GM12874 (cell line): ENCODE measurements around the gene AOPEP.

Experiments
- TF ChIP-seq, protein P1 (sequence below): IDR thresholded peaks from 2 replicates; pipeline ENCODE4 v1.5.1; 2011; ENCODE audit warnings: low read depth, mild to moderate bottlenecking, control low read depth, low read length, moderate library complexity; ENCODE audit not compliant: insufficient read depth

Gene AOPEP

DNA sequence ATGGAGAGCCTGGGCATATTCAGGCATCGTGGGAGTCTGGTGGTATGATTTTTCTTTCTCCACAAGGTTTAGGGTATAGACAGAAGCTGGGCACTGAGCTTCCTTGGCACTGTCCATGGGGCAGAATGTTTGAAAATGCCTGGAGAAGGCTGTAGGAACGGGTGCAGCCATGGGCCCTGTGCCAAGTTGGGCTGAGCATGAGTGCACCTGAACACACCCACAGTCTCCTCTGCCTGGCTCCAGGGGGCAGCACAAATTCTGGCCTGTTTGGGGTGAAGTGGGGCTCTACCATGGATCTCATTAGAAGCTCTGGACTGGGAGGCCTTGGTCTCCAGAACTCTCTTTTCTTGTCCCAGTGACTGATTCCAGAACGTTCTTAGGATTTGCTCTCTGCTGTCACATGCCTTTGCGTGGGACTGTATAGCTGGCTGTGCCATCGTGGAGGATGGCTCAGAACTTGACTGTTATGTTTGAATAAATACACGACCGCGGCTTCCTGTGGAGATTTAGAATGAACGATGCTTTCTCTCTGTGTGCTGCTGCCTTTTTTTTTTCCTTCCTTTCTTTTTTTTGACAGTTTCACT lies 361.3 kb downstream of the AOPEP start:
- TF ChIP-seq, protein P1, sequence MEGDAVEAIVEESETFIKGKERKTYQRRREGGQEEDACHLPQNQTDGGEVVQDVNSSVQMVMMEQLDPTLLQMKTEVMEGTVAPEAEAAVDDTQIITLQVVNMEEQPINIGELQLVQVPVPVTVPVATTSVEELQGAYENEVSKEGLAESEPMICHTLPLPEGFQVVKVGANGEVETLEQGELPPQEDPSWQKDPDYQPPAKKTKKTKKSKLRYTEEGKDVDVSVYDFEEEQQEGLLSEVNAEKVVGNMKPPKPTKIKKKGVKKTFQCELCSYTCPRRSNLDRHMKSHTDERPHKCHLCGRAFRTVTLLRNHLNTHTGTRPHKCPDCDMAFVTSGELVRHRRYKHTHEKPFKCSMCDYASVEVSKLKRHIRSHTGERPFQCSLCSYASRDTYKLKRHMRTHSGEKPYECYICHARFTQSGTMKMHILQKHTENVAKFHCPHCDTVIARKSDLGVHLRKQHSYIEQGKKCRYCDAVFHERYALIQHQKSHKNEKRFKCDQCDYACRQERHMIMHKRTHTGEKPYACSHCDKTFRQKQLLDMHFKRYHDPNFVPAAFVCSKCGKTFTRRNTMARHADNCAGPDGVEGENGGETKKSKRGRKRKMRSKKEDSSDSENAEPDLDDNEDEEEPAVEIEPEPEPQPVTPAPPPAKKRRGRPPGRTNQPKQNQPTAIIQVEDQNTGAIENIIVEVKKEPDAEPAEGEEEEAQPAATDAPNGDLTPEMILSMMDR = 0 out of 2 replicates have a peak, but pooled peaks have one; percentile 18

DNA sequence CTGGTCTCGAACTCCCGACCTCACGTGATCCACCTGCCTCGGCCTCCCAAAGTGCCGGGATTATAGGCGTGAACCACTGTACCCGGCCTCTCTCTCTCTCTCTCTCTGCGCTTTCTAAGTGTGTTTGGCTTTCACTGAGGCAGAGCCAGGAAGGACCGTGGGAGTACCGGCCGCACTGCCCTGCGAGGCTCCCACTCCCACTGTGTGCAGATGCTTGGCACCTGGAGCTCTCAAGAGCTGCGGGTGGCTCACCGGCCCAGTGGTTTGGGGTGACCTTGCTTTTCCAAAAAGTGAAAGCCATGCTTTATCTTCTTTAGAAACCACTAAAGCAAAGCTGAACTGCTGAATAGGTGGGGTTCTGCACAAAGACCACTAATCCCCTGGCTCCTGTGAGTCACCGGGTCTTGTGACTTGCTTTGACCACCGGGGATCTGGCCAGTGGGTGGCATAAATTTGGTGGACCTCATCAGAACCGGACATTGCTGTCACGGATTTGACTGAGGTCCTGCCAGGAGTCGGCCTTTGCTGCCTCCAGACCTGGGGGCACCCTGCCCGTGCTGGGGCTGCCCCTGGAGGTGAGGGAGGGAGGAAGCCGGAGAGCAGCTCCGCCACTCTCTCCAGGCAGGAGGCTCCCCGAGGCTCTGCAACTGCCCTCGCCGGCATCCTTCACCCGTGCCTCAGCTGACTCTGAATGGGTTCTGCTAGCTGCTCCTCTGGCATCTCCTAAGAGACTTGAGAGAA lies 362.1 kb downstream of the AOPEP start:
- TF ChIP-seq, protein P1 = no peak

DNA sequence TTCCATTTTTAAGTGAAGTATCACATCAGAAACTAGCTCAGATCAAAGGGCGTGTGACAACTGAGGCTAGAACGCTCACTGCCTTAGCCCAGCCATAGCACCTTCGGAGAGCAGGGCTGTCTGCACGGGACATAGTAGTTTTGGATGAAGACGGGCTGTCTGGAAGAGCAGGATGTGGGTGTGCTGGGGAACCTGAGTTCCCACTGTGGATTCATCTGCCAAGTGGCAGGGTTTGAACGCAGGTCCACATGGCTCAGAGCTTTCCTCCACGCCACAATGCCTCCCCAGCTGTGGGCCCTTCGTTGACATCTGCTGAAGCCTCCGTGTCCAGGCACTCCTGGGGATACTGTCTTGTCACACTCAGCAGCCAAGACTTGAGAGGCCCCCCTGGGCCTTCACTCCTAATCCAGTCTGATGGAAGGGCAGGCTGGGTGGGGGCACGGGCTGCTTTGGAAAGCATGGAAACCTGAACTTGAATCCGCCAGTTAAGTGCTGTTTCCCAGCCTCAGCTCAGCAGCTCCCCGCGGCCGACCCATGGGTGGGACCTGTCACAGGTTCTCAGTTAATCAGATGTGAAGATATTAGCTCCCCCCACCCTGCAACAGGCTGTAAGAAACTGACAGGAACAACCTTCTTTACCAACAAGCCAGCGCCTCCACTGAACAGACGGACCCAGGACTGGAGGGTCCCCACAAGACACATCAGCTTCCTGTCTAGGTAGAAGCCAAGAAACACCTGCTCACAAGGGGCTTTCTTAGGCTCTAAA lies 362.9 kb downstream of the AOPEP start:
- TF ChIP-seq, protein P1 = no peak

DNA sequence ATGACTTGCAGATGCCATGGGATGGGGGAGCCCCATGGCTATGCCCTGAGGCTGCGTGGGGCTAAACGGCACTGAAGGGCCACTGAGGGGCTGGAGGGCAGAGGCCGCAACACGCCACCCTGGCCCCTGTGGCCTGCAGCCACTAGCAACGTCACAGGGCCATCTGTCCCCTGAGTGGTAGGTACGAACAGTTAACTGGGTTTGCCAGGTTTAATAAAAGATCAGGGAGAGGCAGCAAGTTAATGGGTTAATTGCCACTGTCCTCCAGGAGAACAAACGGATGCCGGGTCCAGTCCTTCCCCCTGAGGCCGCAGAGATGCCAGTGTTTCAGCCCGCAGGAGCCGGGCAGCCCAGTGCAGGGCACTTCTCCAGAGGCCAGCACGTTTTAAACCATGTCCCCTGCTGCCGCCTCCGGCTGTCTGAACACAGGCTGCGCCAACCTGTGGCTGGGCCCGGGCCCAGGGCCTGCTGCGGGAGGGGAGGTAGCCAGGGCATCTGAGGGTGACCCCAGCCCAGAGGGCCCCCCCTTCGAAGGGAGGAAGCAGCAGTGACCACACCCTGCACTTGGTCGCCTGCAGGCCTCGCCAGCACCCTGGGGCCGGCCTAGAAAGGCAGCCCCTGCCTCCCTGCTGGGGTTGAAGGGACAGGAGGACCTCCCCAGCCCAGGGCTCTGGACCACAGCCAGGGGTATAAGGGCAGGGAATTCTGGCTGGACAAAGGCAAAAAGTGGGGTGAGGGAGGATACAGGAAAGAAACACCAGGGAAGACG lies 363.7 kb downstream of the AOPEP start:
- TF ChIP-seq, protein P1 = no peak

DNA sequence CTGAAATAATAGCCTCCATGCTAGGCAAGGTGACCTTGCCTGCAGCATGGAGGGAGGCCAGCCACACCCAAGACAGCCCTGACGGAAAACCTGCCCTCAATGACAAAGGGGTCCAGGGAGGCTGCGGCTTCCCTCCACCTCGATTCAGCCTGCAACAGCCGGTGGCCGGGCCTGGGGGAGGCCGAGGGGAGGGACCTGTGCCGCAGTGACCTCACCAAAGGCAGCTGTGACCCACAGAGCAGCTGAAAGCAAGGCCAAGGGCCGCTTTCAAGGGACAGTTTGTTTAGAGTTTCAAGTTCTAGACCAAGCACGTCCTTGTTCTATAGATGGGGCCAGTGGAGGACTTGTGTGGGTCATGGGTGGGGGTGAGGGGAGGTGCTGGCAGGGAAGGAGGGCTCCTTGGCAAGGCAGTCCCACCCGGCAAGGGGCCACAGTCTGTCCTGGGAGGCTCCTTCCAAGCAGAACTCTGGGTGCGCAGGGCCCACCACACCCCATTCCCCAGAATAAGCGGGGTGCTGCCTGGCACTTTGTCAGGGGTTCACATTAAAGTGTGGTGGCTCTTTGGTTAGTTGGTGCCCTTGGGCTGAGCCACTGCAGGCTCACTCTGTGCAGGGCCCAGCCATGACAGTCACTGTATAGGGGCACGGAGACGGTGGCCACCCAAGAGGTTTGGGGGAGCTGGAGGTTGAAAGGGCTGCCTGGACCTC lies 364.5 kb downstream of the AOPEP start:
- TF ChIP-seq, protein P1 = no peak

DNA sequence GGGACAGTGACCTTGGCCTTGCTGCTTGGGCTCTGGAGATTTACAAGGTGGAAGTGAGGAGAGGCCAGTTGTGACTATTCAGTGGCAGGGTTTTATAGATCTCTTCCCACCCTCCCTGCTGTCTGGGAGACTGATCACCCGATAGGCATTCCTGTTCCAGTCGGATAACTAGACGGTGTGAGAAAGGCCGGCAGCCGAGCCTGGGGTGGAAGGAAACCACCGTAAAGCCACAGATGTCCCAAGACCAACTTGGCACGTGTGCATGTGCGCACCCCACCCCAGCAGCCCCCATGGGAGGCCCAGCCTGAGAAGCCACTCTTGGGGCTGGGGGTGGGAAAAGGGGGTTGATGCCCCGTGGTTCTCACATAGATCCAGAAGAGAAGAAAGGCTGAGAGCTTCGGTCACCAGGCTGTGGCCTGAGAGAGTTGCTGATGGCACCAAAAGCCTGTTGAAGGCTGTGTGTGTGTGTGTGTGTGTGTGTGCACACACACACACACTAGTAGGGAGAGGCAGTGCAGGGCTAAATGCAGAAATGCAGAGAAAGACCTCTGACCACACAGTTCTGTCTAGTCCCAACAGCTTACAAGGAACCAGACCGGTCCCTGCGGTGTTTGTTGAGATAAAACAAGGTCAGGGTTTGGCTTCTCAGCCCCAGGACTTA lies 365.2 kb downstream of the AOPEP start:
- TF ChIP-seq, protein P1 = no peak
